Astrocyte (in vitro differentiated cells and primary cell): Measurements from ENCODE around the gene ADAM22. TPM values are rescaled to one million over a fixed set of nuclear protein-coding genes. Genes with fewer than 3 reads are reported as not detected.

ENCODE experiments used
- DNase-seq: peaks from one replicate; pipeline ENCODE4 v3.0.0-alpha.2; 2010; ENCODE audit warnings: low read depth
- FAIRE-seq: peaks from 2 replicates; lab custom pipeline; 2011; peaks lifted over from hg19 to GRCh38; lab: Jason Lieb, UNC
- H2AFZ ChIP-seq: 2 replicates; pipeline ENCODE4 v1.6.0; 2012; ENCODE audit warnings: low read depth, low read length, inconsistent platforms
- H3K27ac ChIP-seq: 2 replicates; pipeline ENCODE4 v1.5.1; 2011; ENCODE audit warnings: low read depth, low read length, inconsistent platforms
- H3K27me3 ChIP-seq: 2 replicates; pipeline ENCODE4 v1.6.0; 2011; ENCODE audit warnings: low read length, inconsistent platforms; ENCODE audit not compliant: insufficient read depth
- H3K36me3 ChIP-seq: 2 replicates; pipeline ENCODE4 v1.5.1; 2011; ENCODE audit warnings: low read length, inconsistent platforms; ENCODE audit not compliant: insufficient read depth
- H3K4me1 ChIP-seq: 2 replicates; pipeline ENCODE4 v1.5.1; 2011; ENCODE audit warnings: low read length, inconsistent platforms; ENCODE audit not compliant: insufficient read depth
- H3K4me2 ChIP-seq: 2 replicates; pipeline ENCODE4 v1.6.0; 2012; ENCODE audit warnings: low read length, inconsistent platforms
- H3K4me3 ChIP-seq: 2 replicates; pipeline ENCODE4 v1.5.1; 2011; ENCODE audit warnings: low read depth, mild to moderate bottlenecking, low read length, inconsistent platforms; ENCODE audit not compliant: insufficient read depth
- H3K79me2 ChIP-seq: 2 replicates; pipeline ENCODE4 v1.6.0; 2012; ENCODE audit warnings: mild to moderate bottlenecking, low read length, inconsistent platforms; ENCODE audit not compliant: insufficient read depth
- H3K9ac ChIP-seq: 2 replicates; pipeline ENCODE4 v1.6.0; 2012; ENCODE audit warnings: mild to moderate bottlenecking, low read length, inconsistent platforms
- H3K9me3 ChIP-seq: 2 replicates; pipeline ENCODE4 v1.5.1; 2012; ENCODE audit warnings: low read depth, mild to moderate bottlenecking, low read length, inconsistent platforms; ENCODE audit not compliant: insufficient read depth
- H4K20me1 ChIP-seq: 2 replicates; pipeline ENCODE4 v1.6.0; 2012; ENCODE audit warnings: low read length, inconsistent platforms; ENCODE audit not compliant: insufficient read depth
- H3K27ac Mint-ChIP-seq: one replicate; pipeline ENCODE4 v1.8.0; 2021; ENCODE audit warnings: mild to moderate bottlenecking, mixed read lengths; ENCODE audit not compliant: unreplicated experiment
- H3K27me3 Mint-ChIP-seq: one replicate; pipeline ENCODE4 v1.8.0; 2021; ENCODE audit warnings: low read depth, mixed read lengths; ENCODE audit not compliant: unreplicated experiment
- H3K36me3 Mint-ChIP-seq: one replicate; pipeline ENCODE4 v1.8.0; 2021; ENCODE audit warnings: low read depth, mixed read lengths; ENCODE audit not compliant: unreplicated experiment
- H3K4me1 Mint-ChIP-seq: one replicate; pipeline ENCODE4 v1.8.0; 2021; ENCODE audit warnings: low read depth, mixed read lengths; ENCODE audit not compliant: unreplicated experiment
- H3K4me3 Mint-ChIP-seq: one replicate; pipeline ENCODE4 v1.8.0; 2021; ENCODE audit warnings: mild to moderate bottlenecking, moderate library complexity, mixed read lengths; ENCODE audit not compliant: unreplicated experiment
- H3K9me3 Mint-ChIP-seq: one replicate; pipeline ENCODE4 v1.8.0; 2021; ENCODE audit warnings: mild to moderate bottlenecking, mixed read lengths; ENCODE audit not compliant: unreplicated experiment
- EZH2 ChIP-seq: IDR thresholded peaks from 2 replicates; pipeline ENCODE4 v1.6.1; 2012; ENCODE audit warnings: mild to moderate bottlenecking, low read length, inconsistent platforms; ENCODE audit not compliant: insufficient read depth
- total RNA-seq: library from RNA; stranded (reverse); gene quantifications from 2 replicates; pipeline ENCODE4 v1.2.1, GENCODE V29; 2021
- TF ChIP-seq, protein P1 (sequence below): IDR thresholded peaks from 2 replicates; pipeline ENCODE4 v1.5.1; 2011; ENCODE audit warnings: low read depth, mild to moderate bottlenecking, inconsistent platforms, low read length, moderate library complexity; ENCODE audit not compliant: insufficient read depth

The ADAM22 gene
- total RNA-seq, 1 donor from 2014 or later, result 1.5 TPM

DNA sequence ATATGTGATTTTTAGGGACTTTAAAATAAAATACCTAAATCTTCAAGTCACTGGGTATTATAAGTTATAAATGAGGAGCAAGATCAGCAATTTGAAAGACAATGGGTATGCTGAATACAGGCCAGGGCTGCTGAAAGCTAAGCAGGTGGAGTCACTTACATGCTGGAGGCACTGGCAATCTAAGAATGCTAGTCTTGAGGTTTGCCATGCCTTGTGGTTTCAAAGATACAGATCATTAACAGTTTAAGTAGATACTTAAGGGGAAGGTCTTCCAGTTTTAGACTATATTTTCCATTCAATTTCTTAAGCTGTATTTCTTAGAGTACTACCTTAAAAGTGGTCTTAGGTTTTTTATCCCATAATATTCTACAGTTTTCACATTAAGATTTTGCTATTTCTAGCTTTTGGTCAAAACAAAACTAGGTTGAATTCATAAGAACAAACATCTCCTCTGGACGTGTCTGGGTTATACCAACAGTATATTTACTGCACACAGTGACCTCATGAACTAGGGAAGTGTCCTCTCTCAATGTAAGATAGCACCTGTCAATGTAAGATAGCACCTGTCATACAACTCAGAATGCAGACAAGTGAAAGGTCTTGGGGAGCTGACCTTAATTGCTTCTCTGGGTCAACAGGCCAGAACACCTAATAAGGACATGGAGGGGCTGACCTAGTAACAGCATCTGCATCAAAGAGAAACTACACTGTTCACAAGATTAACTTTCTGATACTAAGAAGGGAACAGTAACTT lies 283.8 kb downstream of the ADAM22 start:
- Mint-ChIP-seq H3K4me1 (peaks cover 10% of the 10 kb centered on the region), H3K36me3 (no peaks in the 10 kb centered on the region)
- H3K79me2 ChIP-seq, result peaks cover 65% of the 10 kb centered on the region

DNA sequence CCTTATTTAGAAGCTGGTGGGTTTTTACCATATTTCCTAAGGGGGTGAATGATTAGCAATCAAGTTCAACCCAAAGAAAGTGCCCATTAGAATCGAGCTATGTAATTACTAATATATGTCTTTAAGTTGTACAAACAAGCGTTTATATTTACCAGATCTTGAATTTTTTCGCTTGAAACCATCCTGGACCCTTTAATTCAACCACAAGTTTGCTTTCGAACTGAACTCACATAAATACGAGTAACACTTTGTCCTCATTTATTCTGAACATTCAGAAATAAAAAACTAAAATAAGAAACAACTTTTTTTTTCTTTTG lies 284.3 kb downstream of the ADAM22 start:
- peak overlapping the region; percentile 92 for H3K9ac ChIP-seq

More for the DNA sequence above, 283.8 kb downstream of the ADAM22 start:
- no peak overlapping the region for H3K27ac ChIP-seq
- no peak overlapping the region for H2AFZ ChIP-seq
- peaks cover 54% of the 10 kb centered on the region for H4K20me1 ChIP-seq
- peak overlapping the region; percentile 92 for H3K9ac ChIP-seq
- H3K9me3 ChIP-seq, result no peaks in the 10 kb centered on the region
- peaks cover 6% of the 10 kb centered on the region for H3K4me1 ChIP-seq
- no peaks in the 10 kb centered on the region for H3K27me3 Mint-ChIP-seq
- H3K4me3 ChIP-seq, result peak overlapping the region; percentile 78
- peaks cover 10% of the 10 kb centered on the region for H3K36me3 ChIP-seq
- peak overlapping the region; percentile 96 for H3K4me2 ChIP-seq
- DNase-seq, result peak; percentile 4
- no peak overlapping the region for H3K27ac Mint-ChIP-seq
- H3K4me3 Mint-ChIP-seq, result peak overlapping the region; percentile 90
- H3K9me3 Mint-ChIP-seq, result peaks cover 2% of the 10 kb centered on the region
- no peak for FAIRE-seq
- no peaks in the 10 kb centered on the region for H3K27me3 ChIP-seq
- TF ChIP-seq, protein P1, sequence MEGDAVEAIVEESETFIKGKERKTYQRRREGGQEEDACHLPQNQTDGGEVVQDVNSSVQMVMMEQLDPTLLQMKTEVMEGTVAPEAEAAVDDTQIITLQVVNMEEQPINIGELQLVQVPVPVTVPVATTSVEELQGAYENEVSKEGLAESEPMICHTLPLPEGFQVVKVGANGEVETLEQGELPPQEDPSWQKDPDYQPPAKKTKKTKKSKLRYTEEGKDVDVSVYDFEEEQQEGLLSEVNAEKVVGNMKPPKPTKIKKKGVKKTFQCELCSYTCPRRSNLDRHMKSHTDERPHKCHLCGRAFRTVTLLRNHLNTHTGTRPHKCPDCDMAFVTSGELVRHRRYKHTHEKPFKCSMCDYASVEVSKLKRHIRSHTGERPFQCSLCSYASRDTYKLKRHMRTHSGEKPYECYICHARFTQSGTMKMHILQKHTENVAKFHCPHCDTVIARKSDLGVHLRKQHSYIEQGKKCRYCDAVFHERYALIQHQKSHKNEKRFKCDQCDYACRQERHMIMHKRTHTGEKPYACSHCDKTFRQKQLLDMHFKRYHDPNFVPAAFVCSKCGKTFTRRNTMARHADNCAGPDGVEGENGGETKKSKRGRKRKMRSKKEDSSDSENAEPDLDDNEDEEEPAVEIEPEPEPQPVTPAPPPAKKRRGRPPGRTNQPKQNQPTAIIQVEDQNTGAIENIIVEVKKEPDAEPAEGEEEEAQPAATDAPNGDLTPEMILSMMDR, result no peak
- no peak for TF ChIP-seq EZH2

More for the DNA sequence above, 284.3 kb downstream of the ADAM22 start:
- no peaks in the 10 kb centered on the region for H3K27me3 Mint-ChIP-seq
- DNase-seq (no peak), FAIRE-seq (no peak)
- H3K4me1 Mint-ChIP-seq, result peaks cover 10% of the 10 kb centered on the region
- Histone ChIP-seq H3K79me2 (peaks cover 60% of the 10 kb centered on the region), H3K36me3 (peaks cover 10% of the 10 kb centered on the region), H2AFZ (no peak overlapping the region), H4K20me1 (peaks cover 48% of the 10 kb centered on the region), H3K4me2 (peak overlapping the region; percentile 96), H3K27ac (peak overlapping the region; percentile 95), H3K4me3 (peak overlapping the region; percentile 78), H3K4me1 (peaks cover 6% of the 10 kb centered on the region), H3K27me3 (no peaks in the 10 kb centered on the region), H3K9me3 (no peaks in the 10 kb centered on the region)
- TF ChIP-seq, protein P1, result no peak
- TF ChIP-seq EZH2, result no peak
- peaks cover 2% of the 10 kb centered on the region for H3K9me3 Mint-ChIP-seq
- peak overlapping the region; percentile 90 for H3K4me3 Mint-ChIP-seq
- H3K27ac Mint-ChIP-seq, result peak overlapping the region; percentile 58
- no peaks in the 10 kb centered on the region for H3K36me3 Mint-ChIP-seq
